Astrocyte of the cerebellum (primary cell): ENCODE results near the gene TAS2R60.
"Not testable (repeated sequence)": the region's sequence is repeated elsewhere in the genome, so short reads cannot be mapped to it uniquely, and the experiment has no call there.

Experiments
- DNase-seq: peaks from one replicate; pipeline ENCODE4 v3.0.0-alpha.2; 2011; ENCODE audit warnings: low read depth
- H3K4me3 ChIP-seq: 2 replicates; pipeline ENCODE4 v1.5.1; 2011; ENCODE audit warnings: mild to moderate bottlenecking, low read depth, low read length, moderate library complexity
- CTCF ChIP-seq: IDR thresholded peaks from 2 replicates; pipeline ENCODE4 v1.5.1; 2012; ENCODE audit warnings: low read length, low read depth, moderate library complexity, mild to moderate bottlenecking; ENCODE audit errors: missing control alignments
- in situ Hi-C: cut with HindIII; loops from 2 replicates; pipeline ENCODE4 v1.10.0; 2017; ENCODE audit warnings: low sequenced_read_pairs

Gene TAS2R60

GRCh38 chr7:143479055-143479766 lies 36.0 kb downstream of the TAS2R60 start:
- in situ Hi-C loops, result no loop called here
- no peak for TF ChIP-seq CTCF
- DNase-seq, result no peak
- no peak overlapping the region for H3K4me3 ChIP-seq

GRCh38 chr7:143480501-143480900 lies 37.2 kb downstream of the TAS2R60 start:
- TF ChIP-seq CTCF, result no peak
- no peak for DNase-seq
- no peak overlapping the region for H3K4me3 ChIP-seq
- in situ Hi-C loops, result no loop called here

- in situ Hi-C loops, result no loop called here
- H3K4me3 ChIP-seq, result no peak overlapping the region
- DNase-seq, result no peak
- TF ChIP-seq CTCF, result no peak
Observed at GRCh38 chr7:143484119-143484518, 40.9 kb downstream of the TAS2R60 start.

- no peak for DNase-seq
- in situ Hi-C loops, result no loop called here
- H3K4me3 ChIP-seq, result no peak overlapping the region
- TF ChIP-seq CTCF, result no peak
Observed at GRCh38 chr7:143485094-143485493, 41.8 kb downstream of the TAS2R60 start.

GRCh38 chr7:143485500-143485899 lies 42.2 kb downstream of the TAS2R60 start:
- DNase-seq, result no peak
- no peak overlapping the region for H3K4me3 ChIP-seq
- in situ Hi-C loops, result no loop called here
- no peak for TF ChIP-seq CTCF

GRCh38 chr7:143486266-143486665 lies 43.0 kb downstream of the TAS2R60 start:
- H3K4me3 ChIP-seq, DNase-seq, in situ Hi-C loops: not testable (repeated sequence)

- no peak overlapping the region for H3K4me3 ChIP-seq
- in situ Hi-C loops, result no loop called here
- TF ChIP-seq CTCF, result no peak
- DNase-seq, result no peak
Observed at GRCh38 chr7:143487061-143487460, 43.8 kb downstream of the TAS2R60 start.
